ENCODE results near the gene CKLF. TPM values are rescaled to one million over a fixed set of nuclear protein-coding genes. Genes with fewer than 3 reads are reported as not detected.

CKLF gene
- total RNA-seq, 1 experiment from 2014 or later: 47.9 TPM

DNA sequence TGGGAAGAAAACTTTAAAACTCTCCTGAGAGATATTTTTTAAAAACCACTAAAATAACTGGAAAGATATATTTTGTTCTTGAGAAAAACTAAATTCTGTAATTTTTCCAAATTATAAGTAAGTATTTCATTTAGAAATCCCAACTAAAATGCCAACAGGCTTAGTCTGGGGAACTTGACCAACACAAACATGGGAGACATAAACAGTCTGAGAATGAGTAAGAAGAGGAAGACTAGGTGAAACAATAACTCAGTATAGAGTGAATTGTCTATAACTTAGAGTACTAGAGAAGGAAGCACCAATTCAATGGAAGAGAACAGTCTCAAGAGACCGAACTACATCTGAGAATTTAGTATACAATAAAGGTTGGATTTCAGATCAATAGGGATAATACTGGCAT is 16.8 kb downstream of the CKLF start:
- TF ChIP-seq EZH2phosphoT487 (IDR thresholded peaks at IDR 0.05; ENCODE audit: borderline replicate concordance, low read length): no peak
- TF ChIP-seq, protein P1, sequence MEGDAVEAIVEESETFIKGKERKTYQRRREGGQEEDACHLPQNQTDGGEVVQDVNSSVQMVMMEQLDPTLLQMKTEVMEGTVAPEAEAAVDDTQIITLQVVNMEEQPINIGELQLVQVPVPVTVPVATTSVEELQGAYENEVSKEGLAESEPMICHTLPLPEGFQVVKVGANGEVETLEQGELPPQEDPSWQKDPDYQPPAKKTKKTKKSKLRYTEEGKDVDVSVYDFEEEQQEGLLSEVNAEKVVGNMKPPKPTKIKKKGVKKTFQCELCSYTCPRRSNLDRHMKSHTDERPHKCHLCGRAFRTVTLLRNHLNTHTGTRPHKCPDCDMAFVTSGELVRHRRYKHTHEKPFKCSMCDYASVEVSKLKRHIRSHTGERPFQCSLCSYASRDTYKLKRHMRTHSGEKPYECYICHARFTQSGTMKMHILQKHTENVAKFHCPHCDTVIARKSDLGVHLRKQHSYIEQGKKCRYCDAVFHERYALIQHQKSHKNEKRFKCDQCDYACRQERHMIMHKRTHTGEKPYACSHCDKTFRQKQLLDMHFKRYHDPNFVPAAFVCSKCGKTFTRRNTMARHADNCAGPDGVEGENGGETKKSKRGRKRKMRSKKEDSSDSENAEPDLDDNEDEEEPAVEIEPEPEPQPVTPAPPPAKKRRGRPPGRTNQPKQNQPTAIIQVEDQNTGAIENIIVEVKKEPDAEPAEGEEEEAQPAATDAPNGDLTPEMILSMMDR (conservative IDR thresholded peaks at IDR 0.05; ENCODE audit: low read depth, low read length): no peak
- no peak for TF ChIP-seq EZH2 (IDR thresholded peaks at IDR 0.05; ENCODE audit: low read length, unreplicated experiment)
- POLR2A ChIA-PET (ENCODE audit: unreplicated experiment): no interaction called here
- Histone ChIP-seq H3K27ac (ENCODE audit: low read length) (no peak overlapping the region), H3K4me1 (ENCODE audit: insufficient read depth, low read length) (peaks cover 12% of the 10 kb centered on the region), H4K20me1 (ENCODE audit: low read length) (no peaks in the 10 kb centered on the region), H3K27me3 (ENCODE audit: low read length) (no peaks in the 10 kb centered on the region), H3F3A (ENCODE audit: low read length, unreplicated experiment) (no peaks in the 10 kb centered on the region), H3K9me2 (replicated peaks; ENCODE audit: low read length) (no peaks in the 10 kb centered on the region), H3K36me3 (ENCODE audit: low read depth, low read length) (no peaks in the 10 kb centered on the region), H3K4me2 (ENCODE audit: low read length) (no peak overlapping the region), H3K9ac (ENCODE audit: low read length) (no peak overlapping the region), H3K79me2 (ENCODE audit: low read length) (no peaks in the 10 kb centered on the region), H3K4me3 (ENCODE audit: low read length) (no peak overlapping the region), H3K9me3 (ENCODE audit: low read length) (no peaks in the 10 kb centered on the region), H2AFZ (ENCODE audit: low read length) (no peak overlapping the region)
- no TSS peak for BruUV-seq (replicated peaks)
- intact Hi-C loops (cut with micrococcal nuclease): no loop called here
- CTCF ChIA-PET: interaction anchor here (0.6 kb wide), 1 partner anchor 340 kb away, joined by 3 read pairs; no protein-coding TSS in a partner anchor
- DNase-seq (peak; percentile 14), ATAC-seq (no peak)

DNA sequence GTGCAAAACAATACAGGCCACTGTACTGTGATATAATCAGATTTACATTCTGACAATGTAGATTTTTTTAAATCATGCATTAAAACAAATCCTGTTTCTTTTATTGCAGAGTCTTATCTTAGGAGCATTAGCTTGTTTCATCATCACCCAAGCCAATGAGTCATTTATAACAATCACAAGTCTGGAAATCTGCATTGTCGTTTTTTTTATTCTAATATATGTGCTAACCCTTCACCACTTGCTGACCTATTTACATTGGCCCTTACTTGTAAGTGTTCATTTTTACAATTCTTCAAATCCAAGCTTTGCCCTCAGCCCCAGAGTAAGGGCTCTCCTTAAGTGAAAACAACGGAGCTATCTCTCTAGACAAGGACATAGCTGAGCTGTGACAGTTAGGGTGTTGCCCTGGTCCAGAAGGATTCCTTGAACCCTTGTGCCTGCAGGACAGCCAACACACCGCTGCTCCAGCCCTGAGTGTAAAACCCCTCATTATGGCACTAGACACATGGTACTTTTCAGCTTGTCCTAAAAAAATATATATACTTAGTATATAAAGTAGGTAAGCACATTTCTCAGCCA is 17.5 kb downstream of the CKLF start:
- Histone ChIP-seq H3K9me2 (replicated peaks; ENCODE audit: low read length) (no peaks in the 10 kb centered on the region), H3K27me3 (ENCODE audit: low read length) (no peaks in the 10 kb centered on the region), H3K4me1 (ENCODE audit: insufficient read depth, low read length) (peaks cover 12% of the 10 kb centered on the region), H4K20me1 (ENCODE audit: low read length) (no peaks in the 10 kb centered on the region), H3K79me2 (ENCODE audit: low read length) (no peaks in the 10 kb centered on the region), H3K4me3 (ENCODE audit: low read length) (no peak overlapping the region), H3K27ac (ENCODE audit: low read length) (no peak overlapping the region), H3K4me2 (ENCODE audit: low read length) (no peak overlapping the region), H3K9me3 (ENCODE audit: low read length) (no peaks in the 10 kb centered on the region), H3K36me3 (ENCODE audit: low read depth, low read length) (no peaks in the 10 kb centered on the region), H3F3A (ENCODE audit: low read length, unreplicated experiment) (no peaks in the 10 kb centered on the region), H3K9ac (ENCODE audit: low read length) (no peak overlapping the region), H2AFZ (ENCODE audit: low read length) (no peak overlapping the region)
- ATAC-seq (peak; percentile 20), DNase-seq (peak; percentile 39)
- intact Hi-C loops (cut with micrococcal nuclease): no loop called here
- no TSS peak for BruUV-seq (replicated peaks)
- TF ChIP-seq EZH2phosphoT487 (IDR thresholded peaks at IDR 0.05; ENCODE audit: borderline replicate concordance, low read length) (no peak), EZH2 (IDR thresholded peaks at IDR 0.05; ENCODE audit: low read length, unreplicated experiment) (no peak)
- TF ChIP-seq, protein P1 (conservative IDR thresholded peaks at IDR 0.05; ENCODE audit: low read depth, low read length): no peak
- CTCF ChIA-PET: interaction anchor here (0.6 kb wide), 1 partner anchor 339 kb away, joined by 3 read pairs; no protein-coding TSS in a partner anchor
- POLR2A ChIA-PET (ENCODE audit: unreplicated experiment): no interaction called here

DNA sequence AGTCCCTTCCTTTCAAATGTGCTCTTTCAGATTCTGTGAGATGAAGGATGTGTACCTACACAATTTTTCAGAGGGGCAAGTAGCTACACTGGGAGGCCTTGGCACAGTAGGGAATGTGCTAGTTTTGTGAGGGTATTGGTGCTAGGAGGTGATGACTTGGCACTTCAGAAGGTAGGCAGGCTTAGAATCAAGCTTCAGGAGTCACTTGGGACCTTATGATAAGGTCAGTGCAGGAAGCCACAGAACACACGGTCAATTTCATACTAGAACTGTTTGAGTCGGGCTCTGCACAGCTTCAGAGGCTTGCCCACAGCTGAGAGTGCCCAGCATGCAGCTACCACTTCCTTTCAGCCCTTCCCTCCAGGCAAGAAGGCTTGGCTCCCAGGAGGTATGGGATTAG is 20.0 kb downstream of the CKLF start:
- intact Hi-C loops (cut with micrococcal nuclease): no loop called here
- no peaks in the 10 kb centered on the region for H3K27me3 ChIP-seq (ENCODE audit: low read length)
- ChIA-PET POLR2A (ENCODE audit: unreplicated experiment) (interaction anchor here (0.6 kb wide), 1 partner anchor 19 kb away, joined by 3 read pairs; no protein-coding TSS in a partner anchor), CTCF (no interaction called here)
- ATAC-seq (no peak), DNase-seq (no peak)
- TF ChIP-seq EZH2phosphoT487 (IDR thresholded peaks at IDR 0.05; ENCODE audit: borderline replicate concordance, low read length) (no peak), EZH2 (IDR thresholded peaks at IDR 0.05; ENCODE audit: low read length, unreplicated experiment) (no peak)
- TF ChIP-seq, protein P1 (conservative IDR thresholded peaks at IDR 0.05; ENCODE audit: low read depth, low read length): no peak
- no peak overlapping the region for H3K27ac ChIP-seq (ENCODE audit: low read length)
- H3F3A ChIP-seq (ENCODE audit: low read length, unreplicated experiment): no peaks in the 10 kb centered on the region
- BruUV-seq (replicated peaks): no TSS peak
- no peaks in the 10 kb centered on the region for H3K36me3 ChIP-seq (ENCODE audit: low read depth, low read length)
- no peaks in the 10 kb centered on the region for H3K9me2 ChIP-seq (replicated peaks; ENCODE audit: low read length)
- peaks cover 12% of the 10 kb centered on the region for H3K4me1 ChIP-seq (ENCODE audit: insufficient read depth, low read length)
- no peaks in the 10 kb centered on the region for H3K9me3 ChIP-seq (ENCODE audit: low read length)
- no peak overlapping the region for H2AFZ ChIP-seq (ENCODE audit: low read length)
- no peak overlapping the region for H3K9ac ChIP-seq (ENCODE audit: low read length)
- H3K79me2 ChIP-seq (ENCODE audit: low read length): no peaks in the 10 kb centered on the region
- H3K4me3 ChIP-seq (ENCODE audit: low read length): no peak overlapping the region
- no peaks in the 10 kb centered on the region for H4K20me1 ChIP-seq (ENCODE audit: low read length)
- H3K4me2 ChIP-seq (ENCODE audit: low read length): no peak overlapping the region
